Gastrocnemius medialis (tissue), 4 donors: ENCODE measurements around the gene OLFML3. TPM values are rescaled to one million over a fixed set of nuclear protein-coding genes. Genes with fewer than 3 reads are reported as not detected.

Experiments
- ATAC-seq, 2 donors: fragments of 150-250 bp; one replicate each; pipeline ENCODE4 v1.9.1; 2016
- DNase-seq, 2 donors: peaks; one replicate each; pipeline ENCODE4 v3.0.0-alpha.2; 2019
- H3K27ac ChIP-seq, 4 donors: fragments of 200-600 bp; sonication (generic); 1 replicate in 1 of 4; 2 replicates in 3 of 4; pipeline ENCODE4 v1.5.1; 2016 to 2018; ENCODE audit warnings: mild to moderate bottlenecking in 2 of 4, moderate library complexity in 1 of 4
- H3K27me3 ChIP-seq, 3 donors: fragments of 200-600 bp; sonication (generic) in 2 of 3; 1 replicate in 1 of 3; 2 replicates in 2 of 3; pipeline versions ENCODE4 v1.5.1 to v1.6.0; 2016 to 2019; ENCODE audit warnings: mild to moderate bottlenecking in 1 of 3, moderate library complexity in 1 of 3
- H3K36me3 ChIP-seq, 2 donors: fragments of 200-600 bp; sonication (generic) in 1 of 2; one replicate each; pipeline ENCODE4 v1.5.1; 2017 to 2018
- H3K4me1 ChIP-seq, 2 donors: fragments of 200-600 bp; sonication (generic) in 1 of 2; one replicate each; pipeline ENCODE4 v1.5.1; 2016 to 2017; ENCODE audit warnings: mild to moderate bottlenecking in 2 of 2
- H3K4me3 ChIP-seq, 4 donors: fragments of 200-600 bp; sonication (generic) in 3 of 4; 1 replicate in 1 of 4; 2 replicates in 3 of 4; pipeline ENCODE4 v1.5.1; 2016 to 2019; ENCODE audit warnings: mild to moderate bottlenecking in 2 of 4
- H3K9me3 ChIP-seq, 3 donors: fragments of 200-600 bp; sonication (generic) in 2 of 3; 1 replicate in 1 of 3; 2 replicates in 2 of 3; pipeline ENCODE4 v1.5.1; 2016 to 2019
- CTCF ChIP-seq, 5 experiments: fragments of 450-650 bp in 3 of 5; fragments of 200-600 bp in 2 of 5; sonication (generic) in 2 of 5; IDR thresholded peaks in 4 of 5; conservative IDR thresholded peaks in 1 of 5; 1 replicate in 4 of 5; 2 replicates in 1 of 5; pipeline ENCODE4 v1.5.1; 2016 to 2019; ENCODE audit warnings: antibody characterized with exemption in 5 of 5, mild to moderate bottlenecking in 3 of 5, moderate library complexity in 3 of 5
- POLR2A ChIP-seq, 2 donors: fragments of 450-650 bp; IDR thresholded peaks; one replicate each; pipeline ENCODE4 v1.6.1; 2017; ENCODE audit warnings: antibody characterized with exemption in 2 of 2, mild to moderate bottlenecking in 2 of 2, moderate library complexity in 2 of 2
- in situ Hi-C, 4 donors: fragments of 200-750 bp; cut with MboI; loops; one replicate each; pipeline versions ENCODE4 v1.15.0 to v1.8.0; 2017; ENCODE audit warnings: low sequenced_read_pairs in 4 of 4
- intact Hi-C: fragments of 100-400 bp; cut with DNase I; formaldehyde crosslinking; loops from one replicate; pipeline ENCODE4 v1.15.1; 2023; ENCODE audit warnings: low total_unique reads
- total RNA-seq, 4 donors: library from RNA; depleted of rRNA; stranded (reverse); fragments of >200 nt; gene quantifications; one replicate each; pipeline versions ENCODE4 v1.1.0 to v1.2.3, GENCODE V29; 2016

OLFML3 gene
- total RNA-seq, 4 donors from 2014 or later = 5.9 to 17.1 (median 14.0) TPM

- TF ChIP-seq POLR2A (IDR thresholded peaks at IDR 0.05) (no peak), CTCF (IDR thresholded peaks at IDR 0.05 in 4 of 5, conservative IDR thresholded peaks at IDR 0.05 in 1 of 5) (no peak)
- in situ Hi-C loops = loop anchor here in 1 of 4 donors (10.0 kb wide), 1 partner anchor 119 kb away; the partner anchor contains the start of gene RSBN1
- H3K36me3 ChIP-seq = no peaks in the 10 kb centered on the region
- H3K4me3 ChIP-seq = no peak overlapping the region
- ATAC-seq (no peak), DNase-seq (no peak)
- no peak overlapping the region for H3K27ac ChIP-seq
- intact Hi-C loops = no loop called here
- H3K9me3 ChIP-seq = no peaks in the 10 kb centered on the region
- H3K4me1 ChIP-seq = peaks cover 70 to 71% of the 10 kb centered on the region in 2 donors
- no peaks in the 10 kb centered on the region for H3K27me3 ChIP-seq
Measured at GRCh38 chr1:113934006-113934405, 45.3 kb upstream of the OLFML3 start.

GRCh38 chr1:113934511-113935055 is 44.7 kb upstream of the OLFML3 start:
- no peaks in the 10 kb centered on the region for H3K36me3 ChIP-seq
- in situ Hi-C loops (loop anchor here in 1 of 4 donors (10.0 kb wide), 1 partner anchor 120 kb away; the partner anchor contains the start of gene RSBN1), intact Hi-C loops (no loop called here)
- no peak for ATAC-seq
- H3K27ac ChIP-seq = no peak overlapping the region
- TF ChIP-seq CTCF (IDR thresholded peaks at IDR 0.05 in 4 of 5, conservative IDR thresholded peaks at IDR 0.05 in 1 of 5) = no peak
- TF ChIP-seq POLR2A (IDR thresholded peaks at IDR 0.05) = no peak
- H3K9me3 ChIP-seq = no peaks in the 10 kb centered on the region
- no peak overlapping the region for H3K4me3 ChIP-seq
- no peaks in the 10 kb centered on the region for H3K27me3 ChIP-seq
- H3K4me1 ChIP-seq = peaks cover 76% of the 10 kb centered on the region in 2 donors
- no peak for DNase-seq

- peaks cover 82% of the 10 kb centered on the region in 2 donors for H3K4me1 ChIP-seq
- ATAC-seq = no peak
- no peak overlapping the region for H3K27ac ChIP-seq
- no peaks in the 10 kb centered on the region for H3K27me3 ChIP-seq
- intact Hi-C loops (no loop called here), in situ Hi-C loops (loop anchor here in 1 of 4 donors (10.0 kb wide), 1 partner anchor 120 kb away; the partner anchor contains the start of gene RSBN1)
- no peak overlapping the region for H3K4me3 ChIP-seq
- no peak for DNase-seq
- H3K9me3 ChIP-seq = no peaks in the 10 kb centered on the region
- no peaks in the 10 kb centered on the region for H3K36me3 ChIP-seq
- no peak for TF ChIP-seq CTCF (IDR thresholded peaks at IDR 0.05 in 4 of 5, conservative IDR thresholded peaks at IDR 0.05 in 1 of 5)
- no peak for TF ChIP-seq POLR2A (IDR thresholded peaks at IDR 0.05)
Measured at GRCh38 chr1:113935176-113935575, 44.1 kb upstream of the OLFML3 start.

GRCh38 chr1:113935970-113936369 is 43.3 kb upstream of the OLFML3 start:
- Histone ChIP-seq H3K4me1 (peaks cover 82 to 84% of the 10 kb centered on the region in 2 donors), H3K9me3 (no peaks in the 10 kb centered on the region), H3K36me3 (peaks cover 0 to 4% of the 10 kb centered on the region in 2 donors), H3K4me3 (no peak overlapping the region), H3K27me3 (no peaks in the 10 kb centered on the region), H3K27ac (no peak overlapping the region)
- TF ChIP-seq CTCF (IDR thresholded peaks at IDR 0.05 in 4 of 5, conservative IDR thresholded peaks at IDR 0.05 in 1 of 5) (no peak), POLR2A (IDR thresholded peaks at IDR 0.05) (no peak)
- DNase-seq = no peak
- in situ Hi-C loops = loop anchor here in 1 of 4 donors (10.0 kb wide), 1 partner anchor 121 kb away; the partner anchor contains the start of gene RSBN1
- intact Hi-C loops = no loop called here
- ATAC-seq = no peak
